ENCODE data around the gene ECI1.
A peak's percentile ranks its signal among the peaks of the same experiment; 100 is the strongest.

Gene ECI1

DNA sequence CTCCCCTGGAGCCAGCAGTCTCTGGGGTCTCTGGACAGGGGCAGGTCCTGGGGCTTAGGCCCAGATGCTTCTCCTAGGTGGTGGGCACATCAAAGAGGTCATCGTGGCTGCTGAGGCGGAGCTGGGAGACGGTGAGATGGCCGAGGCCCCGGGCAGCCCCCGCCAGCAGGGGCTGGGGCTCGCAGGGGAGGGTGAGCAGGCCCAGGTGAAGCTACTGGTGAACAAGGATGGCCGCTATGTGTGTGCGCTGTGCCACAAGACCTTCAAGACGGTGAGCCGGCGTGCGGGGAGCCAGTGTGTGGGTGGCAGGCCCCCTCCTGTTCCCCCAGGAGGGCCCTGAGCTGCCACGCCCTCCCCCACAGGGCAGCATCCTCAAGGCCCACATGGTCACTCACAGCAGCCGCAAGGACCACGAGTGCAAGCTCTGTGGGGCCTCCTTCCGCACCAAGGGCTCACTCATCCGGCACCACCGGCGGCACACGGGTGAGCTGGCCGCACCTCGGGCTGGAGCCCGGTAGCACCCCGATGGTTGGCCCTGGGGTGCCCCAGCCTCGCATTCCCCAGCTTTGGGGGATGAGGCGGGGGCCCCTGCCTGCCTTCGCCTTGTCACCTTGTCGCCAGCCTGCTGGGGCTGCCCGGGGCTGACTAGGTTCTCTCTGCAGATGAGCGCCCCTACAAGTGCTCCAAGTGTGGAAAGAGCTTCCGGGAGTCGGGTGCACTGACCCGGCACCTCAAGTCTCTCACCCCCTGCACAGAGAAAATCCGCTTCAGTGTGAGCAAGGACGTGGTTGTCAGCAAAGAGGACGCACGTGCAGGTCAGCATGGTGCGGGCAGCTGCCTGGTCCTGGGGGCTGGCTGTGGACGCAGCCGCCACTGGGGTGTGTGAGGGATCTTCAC, 19.0 kb downstream of the ECI1 start:
- no peak for DNase-seq

- no peak for DNase-seq
Measured at GRCh38 chr16:2231016-2231931, 20.1 kb downstream of the ECI1 start.

DNA sequence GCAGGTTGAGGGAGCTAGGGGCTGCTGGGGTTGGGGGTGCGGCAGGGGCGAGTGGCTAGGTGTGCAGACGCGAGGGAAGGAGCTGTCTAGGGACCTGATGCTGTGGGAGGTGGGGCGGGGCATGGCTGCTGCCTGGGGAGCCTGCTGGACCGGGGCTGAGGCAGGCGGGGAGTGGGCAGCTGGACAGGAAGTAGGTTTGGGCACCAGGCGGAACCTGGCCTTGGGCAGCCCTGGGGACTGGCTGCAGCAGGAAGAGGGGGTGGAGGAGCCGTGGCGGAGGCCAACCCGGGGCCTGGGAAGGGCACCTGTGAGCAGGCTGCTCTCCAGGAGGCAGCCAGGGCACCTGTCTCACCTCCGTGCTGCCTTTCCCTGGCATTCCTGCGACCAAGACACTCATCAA, 21.0 kb downstream of the ECI1 start:
- no peak for DNase-seq

- no peak for DNase-seq
Measured at GRCh38 chr16:2229632-2230250, 21.6 kb downstream of the ECI1 start.

DNA sequence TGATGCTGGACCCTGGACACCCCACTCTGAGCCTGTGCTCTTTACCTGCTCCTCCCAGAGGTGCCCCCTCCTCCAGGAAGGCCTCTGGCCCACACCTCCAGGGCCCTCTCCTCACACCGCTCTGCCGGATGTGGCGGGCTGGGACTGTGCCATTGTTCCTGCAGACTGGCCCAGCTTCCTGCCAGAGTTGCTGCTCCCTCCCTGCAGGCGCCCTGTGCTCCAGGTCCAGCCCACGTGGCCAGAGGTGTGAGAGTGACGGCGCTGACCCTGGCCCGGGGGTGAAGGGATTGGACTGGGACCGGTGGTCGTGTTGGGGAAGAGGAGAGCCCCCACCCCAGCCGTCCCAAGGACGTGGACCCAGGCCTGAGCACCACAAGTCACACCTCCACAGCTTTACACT, 22.3 kb downstream of the ECI1 start:
- no peak for DNase-seq

DNA sequence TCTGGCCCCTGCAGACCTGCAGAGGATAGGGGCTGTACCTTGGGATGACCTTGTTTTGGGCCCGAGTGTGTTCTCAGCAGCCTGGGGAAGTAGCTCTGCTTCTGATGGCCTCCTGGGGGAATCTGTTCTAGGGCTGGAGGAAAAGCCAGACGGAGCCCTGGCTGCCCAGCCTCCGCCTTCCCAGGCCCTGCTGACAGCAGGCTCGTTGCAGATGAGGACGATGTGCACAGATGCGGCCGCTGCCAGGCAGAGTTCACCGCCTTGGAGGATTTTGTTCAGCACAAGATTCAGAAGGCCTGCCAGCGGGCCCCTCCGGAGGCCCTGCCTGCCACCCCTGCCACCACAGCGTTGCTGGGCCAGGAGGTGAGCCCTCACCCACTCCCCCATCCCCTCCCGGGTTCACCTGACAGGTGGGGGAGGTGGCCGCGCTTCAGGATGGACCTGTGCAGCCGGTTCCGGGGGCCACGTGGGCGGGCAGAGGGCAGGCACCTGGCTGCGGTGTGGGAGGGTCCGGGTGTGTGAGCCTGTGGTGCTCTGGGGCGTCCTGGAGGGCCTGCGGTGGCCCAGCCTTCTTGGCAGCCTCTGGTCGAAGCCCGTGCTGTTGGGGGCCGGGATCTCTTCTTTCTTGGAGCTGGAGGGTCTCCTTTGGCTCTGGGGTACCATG, 23.1 kb downstream of the ECI1 start:
- no peak for DNase-seq

DNA sequence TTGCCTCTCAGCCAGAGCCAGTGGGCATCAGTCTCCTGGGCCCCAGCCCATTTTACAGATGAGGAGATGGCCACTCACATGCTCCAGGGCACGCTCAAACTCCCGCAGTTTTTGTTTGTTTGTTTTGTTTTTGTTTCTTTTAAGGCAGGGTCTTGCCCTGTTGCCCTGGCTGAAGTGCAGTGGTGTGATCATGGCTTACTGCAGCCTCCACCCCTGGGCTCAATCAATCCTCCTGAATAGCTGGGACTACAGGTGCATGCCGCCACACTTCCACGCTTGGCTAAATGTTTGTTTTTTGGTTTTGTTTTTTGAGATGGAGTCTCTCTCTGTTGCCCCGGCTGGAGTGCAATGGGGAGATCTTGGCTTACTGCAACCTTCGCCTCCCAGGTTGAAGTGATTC, 24.5 kb downstream of the ECI1 start:
- DNase-seq = no peak

DNA sequence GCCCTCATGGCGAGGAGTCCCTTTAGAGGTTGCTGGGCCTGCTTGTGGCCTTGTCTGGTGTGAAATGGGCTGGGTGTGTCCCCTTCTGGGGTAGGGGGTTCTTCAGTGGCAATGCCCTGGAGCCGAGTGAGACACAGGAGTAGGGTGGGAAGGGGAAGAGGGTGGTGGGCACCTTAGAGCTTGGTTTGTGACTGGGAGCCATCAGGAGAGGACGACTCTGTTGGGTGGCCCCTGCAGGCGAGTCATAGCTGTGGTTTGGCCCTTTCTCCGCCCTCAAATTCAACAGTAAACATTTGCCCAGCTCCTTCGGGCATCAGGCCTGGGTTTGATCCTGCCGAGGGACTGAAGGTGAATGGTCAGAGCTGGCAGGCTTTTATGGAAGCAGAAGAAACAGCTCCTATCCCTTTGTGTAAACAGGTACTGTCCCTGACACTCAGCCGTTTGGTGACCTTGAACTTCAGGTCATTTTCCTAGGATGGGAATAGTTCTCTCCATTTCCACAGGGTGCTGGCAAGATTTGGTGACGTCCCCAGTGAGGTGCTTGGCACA, 25.1 kb downstream of the ECI1 start:
- no peak for DNase-seq

DNA sequence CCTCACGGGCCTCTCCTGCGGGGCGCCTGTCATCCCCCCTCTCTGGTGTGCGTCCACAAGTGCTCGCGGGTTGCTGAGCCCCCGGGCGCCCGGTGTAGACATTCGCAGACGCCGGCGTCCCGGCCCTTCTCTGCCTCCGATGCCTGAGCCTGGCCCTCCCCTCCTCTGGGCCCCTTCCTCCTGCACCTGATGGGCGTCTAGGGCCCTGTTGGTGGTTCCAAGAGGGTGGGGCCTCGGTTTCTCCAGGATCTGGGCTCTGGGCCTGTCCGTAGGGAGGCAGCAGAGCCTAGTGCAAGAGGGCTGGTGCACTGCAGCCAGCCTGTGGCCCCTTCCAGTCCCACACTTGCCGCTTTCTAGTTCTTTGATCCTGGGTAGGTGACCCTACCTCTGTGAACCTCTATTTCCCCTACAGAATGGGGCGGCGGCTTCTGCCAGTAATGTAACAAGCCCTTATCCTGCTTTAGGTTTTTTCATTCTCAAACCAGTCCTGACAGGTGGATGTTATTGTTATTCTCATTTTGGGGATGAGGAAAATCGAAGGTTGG, 27.4 kb downstream of the ECI1 start:
- DNase-seq = peak; percentile 15 to 19

GRCh38 chr16:2223221-2223941, 28.0 kb downstream of the ECI1 start, which contains the start of gene E4F1:
E4F1 (plus strand) TSS chr16:2223591; CDS start chr16:2223614, 23 bp downstream.
- peak; percentile 99 to 100 for DNase-seq

DNA sequence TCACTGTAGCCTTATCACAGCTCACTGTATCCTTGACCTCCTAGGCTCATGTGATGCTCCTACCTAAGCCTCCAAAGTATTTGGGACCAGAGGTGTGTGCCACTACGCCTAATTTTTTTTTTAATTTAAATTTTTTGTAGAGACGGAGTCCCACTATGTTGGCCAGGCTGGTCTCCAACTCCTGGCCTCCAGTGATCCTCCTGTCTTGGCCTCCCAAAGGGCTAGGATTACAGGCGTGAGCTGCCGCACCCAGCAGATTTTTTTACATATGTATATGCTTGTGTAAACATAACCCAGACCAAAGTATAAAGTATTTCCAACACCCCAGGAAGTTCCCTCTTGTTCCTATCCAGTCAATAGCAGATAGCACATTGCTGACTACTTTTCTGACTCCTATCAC, 35.1 kb downstream of the ECI1 start:
- no peak for DNase-seq

- DNase-seq = no peak
Measured at GRCh38 chr16:2214719-2214968, 36.7 kb downstream of the ECI1 start, which contains the start of gene PGP. PGP (minus strand) TSS chr16:2214840; CDS start chr16:2214777, 63 bp downstream.

GRCh38 chr16:2213817-2214718, 37.3 kb downstream of the ECI1 start:
- no peak for DNase-seq

DNA sequence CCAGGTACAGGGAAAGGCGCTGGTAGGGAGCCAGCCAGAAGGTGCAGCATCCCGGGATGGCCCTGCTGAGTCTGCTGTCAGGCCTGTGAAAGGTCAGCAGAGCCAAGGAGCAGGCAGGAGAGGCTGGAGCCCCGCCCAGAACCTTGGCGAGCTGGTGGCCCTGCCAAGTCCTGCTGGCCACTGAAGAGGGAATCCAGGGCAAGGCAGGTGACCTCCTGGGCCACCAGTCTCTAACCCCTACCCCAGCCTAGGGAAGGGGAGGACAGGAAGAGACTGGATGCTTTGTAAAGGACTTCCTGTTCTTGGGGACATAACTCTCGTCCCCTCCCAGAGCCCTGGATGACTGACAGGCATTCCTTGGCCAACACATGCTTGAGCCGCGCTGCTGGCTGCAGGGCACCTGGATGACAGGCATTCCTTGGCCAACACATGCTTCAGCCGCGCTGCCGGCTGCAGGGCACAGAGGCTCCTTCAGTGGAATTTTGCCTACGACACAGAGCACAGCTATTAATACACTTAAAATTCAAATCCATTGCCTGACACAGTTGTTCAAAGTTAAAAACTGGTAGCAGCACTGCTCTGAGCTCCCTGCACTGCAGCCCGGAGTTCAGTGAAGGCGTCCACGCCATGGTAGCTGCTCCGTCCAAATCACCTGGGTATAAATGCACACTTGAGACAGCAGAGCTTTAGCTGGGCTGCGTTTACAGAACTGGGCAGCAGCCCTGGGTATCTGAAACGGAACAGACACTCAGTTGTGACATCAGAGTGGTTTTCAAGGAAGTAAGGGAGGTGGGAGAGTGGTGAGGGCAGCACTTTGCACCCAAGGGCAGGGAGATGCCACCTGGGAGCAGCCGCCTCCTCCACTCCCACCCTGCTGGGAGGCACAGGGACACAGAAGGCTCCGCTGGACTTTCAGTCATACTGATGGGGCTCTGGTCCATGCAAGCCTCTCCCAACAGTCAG, 38.7 kb downstream of the ECI1 start:
- no peak for DNase-seq

GRCh38 chr16:2211923-2212347, 39.5 kb downstream of the ECI1 start:
- no peak for DNase-seq

GRCh38 chr16:2210386-2211365, 40.7 kb downstream of the ECI1 start, which contains the start of gene BRICD5:
BRICD5 (minus strand) TSS chr16:2210863; CDS start chr16:2210833, 30 bp downstream.
- no peak for DNase-seq

- no peak for DNase-seq
Measured at GRCh38 chr16:2210009-2210332, 41.4 kb downstream of the ECI1 start.

Measured in CD4-positive, alpha-beta T cell treated with Interleukin-1 beta for 1 hour (primary cell).